Measurements from ENCODE around the gene EPN2.

GRCh38 chr17:19294443-19294842 is 57.3 kb downstream of the EPN2 start:
- TF ChIP-seq, protein P1, sequence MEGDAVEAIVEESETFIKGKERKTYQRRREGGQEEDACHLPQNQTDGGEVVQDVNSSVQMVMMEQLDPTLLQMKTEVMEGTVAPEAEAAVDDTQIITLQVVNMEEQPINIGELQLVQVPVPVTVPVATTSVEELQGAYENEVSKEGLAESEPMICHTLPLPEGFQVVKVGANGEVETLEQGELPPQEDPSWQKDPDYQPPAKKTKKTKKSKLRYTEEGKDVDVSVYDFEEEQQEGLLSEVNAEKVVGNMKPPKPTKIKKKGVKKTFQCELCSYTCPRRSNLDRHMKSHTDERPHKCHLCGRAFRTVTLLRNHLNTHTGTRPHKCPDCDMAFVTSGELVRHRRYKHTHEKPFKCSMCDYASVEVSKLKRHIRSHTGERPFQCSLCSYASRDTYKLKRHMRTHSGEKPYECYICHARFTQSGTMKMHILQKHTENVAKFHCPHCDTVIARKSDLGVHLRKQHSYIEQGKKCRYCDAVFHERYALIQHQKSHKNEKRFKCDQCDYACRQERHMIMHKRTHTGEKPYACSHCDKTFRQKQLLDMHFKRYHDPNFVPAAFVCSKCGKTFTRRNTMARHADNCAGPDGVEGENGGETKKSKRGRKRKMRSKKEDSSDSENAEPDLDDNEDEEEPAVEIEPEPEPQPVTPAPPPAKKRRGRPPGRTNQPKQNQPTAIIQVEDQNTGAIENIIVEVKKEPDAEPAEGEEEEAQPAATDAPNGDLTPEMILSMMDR (conservative IDR thresholded peaks at IDR 0.05), result no peak
- TF ChIP-seq EZH2 (IDR thresholded peaks at IDR 0.05; ENCODE audit: low read depth), result no peak

Data from PC-9 (cell line).